GM23338 (cell line): ENCODE results near the gene DYNLT2. TPM values are rescaled to one million over a fixed set of nuclear protein-coding genes. Genes with fewer than 3 reads are reported as not detected.

Experiments used
- ATAC-seq: fragments of 200-7000 bp; cut with Tn5 transposase; 3 replicates; pipeline ENCODE4 v1.9.1; 2020
- DNase-seq: peaks from one replicate; pipeline ENCODE4 v3.0.0-alpha.2; 2015; ENCODE audit warnings: low spot score
- H2AFZ ChIP-seq: fragments of 200-600 bp; sonication (generic); 2 replicates; pipeline ENCODE4 v1.8.0; 2016; ENCODE audit warnings: antibody characterized with exemption, mild to moderate bottlenecking, moderate library complexity
- H3F3A ChIP-seq: fragments of 200-600 bp; sonication (generic); replicated peaks from 2 replicates; pipeline ENCODE4 v1.8.0; 2017; ENCODE audit warnings: antibody characterized with exemption, mixed run types, low read depth
- H3K27ac ChIP-seq: fragments of 200-600 bp; sonication (generic); 2 replicates; pipeline ENCODE4 v1.6.1; 2016; ENCODE audit warnings: low read depth
- H3K27me3 ChIP-seq: fragments of 200-600 bp; sonication (generic); 2 replicates; pipeline ENCODE4 v1.8.0; 2016; ENCODE audit warnings: mild to moderate bottlenecking, mixed run types, moderate library complexity; ENCODE audit not compliant: insufficient read depth
- H3K36me3 ChIP-seq: fragments of 200-600 bp; sonication (generic); 2 replicates; pipeline ENCODE4 v1.8.0; 2016; ENCODE audit warnings: mild to moderate bottlenecking; ENCODE audit not compliant: insufficient read depth
- H3K4me1 ChIP-seq: fragments of 200-600 bp; sonication (generic); 2 replicates; pipeline ENCODE4 v1.8.0; 2016; ENCODE audit warnings: mild to moderate bottlenecking, moderate library complexity; ENCODE audit not compliant: insufficient read depth
- H3K4me2 ChIP-seq: fragments of 200-600 bp; sonication (generic); 2 replicates; pipeline ENCODE4 v1.7.1; 2017; ENCODE audit warnings: mixed run types
- H3K4me3 ChIP-seq: fragments of 200-600 bp; sonication (generic); 2 replicates; pipeline ENCODE4 v1.6.1; 2016; ENCODE audit warnings: mixed run types
- H3K79me2 ChIP-seq: fragments of 200-600 bp; sonication (generic); replicated peaks from 2 replicates; pipeline ENCODE4 v1.8.0; 2017; ENCODE audit warnings: mild to moderate bottlenecking; ENCODE audit not compliant: insufficient read depth
- H3K9me2 ChIP-seq: fragments of 200-600 bp; sonication (generic); 2 replicates; pipeline ENCODE4 v1.8.0; 2017; ENCODE audit not compliant: insufficient read depth
- H4K20me1 ChIP-seq: fragments of 200-600 bp; sonication (generic); replicated peaks from 2 replicates; pipeline ENCODE4 v1.8.0; 2017; ENCODE audit warnings: mild to moderate bottlenecking; ENCODE audit not compliant: insufficient read depth
- H3K27ac Mint-ChIP-seq: 2 replicates; pipeline ENCODE4 v1.8.0; 2020; ENCODE audit warnings: inconsistent platforms, mild to moderate bottlenecking, moderate library complexity, mixed read lengths
- H3K27me3 Mint-ChIP-seq: 3 replicates; pipeline ENCODE4 v1.8.0; 2022; ENCODE audit warnings: low read depth, mild to moderate bottlenecking, moderate library complexity, mixed read lengths, inconsistent platforms; ENCODE audit not compliant: insufficient read depth, poor library complexity
- H3K36me3 Mint-ChIP-seq: 3 replicates; pipeline ENCODE4 v1.8.0; 2021; ENCODE audit warnings: low read depth, mild to moderate bottlenecking, inconsistent platforms, moderate library complexity, mixed read lengths
- H3K4me1 Mint-ChIP-seq: 3 replicates; pipeline ENCODE4 v1.8.0; 2020; ENCODE audit warnings: mild to moderate bottlenecking, inconsistent platforms, mixed read lengths
- H3K4me3 Mint-ChIP-seq: 3 replicates; pipeline ENCODE4 v1.8.0; 2021; ENCODE audit warnings: moderate library complexity, mild to moderate bottlenecking, inconsistent platforms, mixed read lengths
- H3K9me3 Mint-ChIP-seq: 3 replicates; pipeline ENCODE4 v1.8.0; 2020; ENCODE audit warnings: moderate library complexity, mild to moderate bottlenecking, inconsistent platforms, mixed read lengths
- CREB1 ChIP-seq: fragments of 250-450 bp; sonication (Bioruptor Pico); IDR thresholded peaks from 2 replicates; pipeline ENCODE4 v1.5.0; 2020; ENCODE audit warnings: low read depth, mild to moderate bottlenecking, moderate library complexity
- EZH2 ChIP-seq: fragments of 200-600 bp; sonication (generic); IDR thresholded peaks from one replicate; pipeline ENCODE4 v1.8.0; 2017; ENCODE audit warnings: antibody characterized with exemption, mild to moderate bottlenecking, low read depth; ENCODE audit not compliant: unreplicated experiment
- EZH2phosphoT487 ChIP-seq: fragments of 200-600 bp; sonication (generic); IDR thresholded peaks from one replicate; pipeline ENCODE4 v1.8.1; 2018; ENCODE audit warnings: antibody characterized with exemption; ENCODE audit not compliant: unreplicated experiment
- JUNB ChIP-seq: IDR thresholded peaks from one replicate; pipeline ENCODE4 v1.6.1; 2016; ENCODE audit warnings: antibody characterized with exemption; ENCODE audit not compliant: unreplicated experiment
- NANOG ChIP-seq: IDR thresholded peaks from 2 replicates; pipeline ENCODE4 v1.6.1; 2016; ENCODE audit warnings: antibody characterized with exemption, borderline replicate concordance
- REST ChIP-seq: IDR thresholded peaks from one replicate; pipeline ENCODE4 v1.6.1; 2018; ENCODE audit warnings: antibody characterized with exemption; ENCODE audit not compliant: unreplicated experiment
- STAT1 ChIP-seq: IDR thresholded peaks from one replicate; pipeline ENCODE4 v1.6.1; 2016; ENCODE audit warnings: antibody characterized with exemption; ENCODE audit not compliant: unreplicated experiment
- ZNF114 ChIP-seq: fragments of 250-450 bp; sonication (Bioruptor Pico); IDR thresholded peaks from 2 replicates; pipeline ENCODE4 v1.5.0; 2020; ENCODE audit warnings: mild to moderate bottlenecking, moderate library complexity
- ZNF331 ChIP-seq: fragments of 250-450 bp; sonication (Bioruptor Pico); IDR thresholded peaks from 2 replicates; pipeline ENCODE4 v1.5.0; 2020; ENCODE audit warnings: low read depth, mild to moderate bottlenecking, moderate library complexity
- polyA plus RNA-seq: library from polyadenylated mRNA; unstranded; fragments of >200 nt; fragmentation: Nextera tagmentation; extraction: Ambion mirVana; gene quantifications from 2 replicates; pipeline ENCODE4 v1.2.1, GENCODE V29; 2016
- total RNA-seq: library from RNA; depleted of rRNA; stranded (reverse); fragments of >200 nt; shearing (Covaris generic); gene quantifications from 2 replicates; pipeline ENCODE4 v1.2.3, GENCODE V29; 2014
- TF ChIP-seq, protein P1 (sequence below), 2 experiments: fragments of 200-600 bp in 1 of 2; sonication (generic) in 1 of 2; conservative IDR thresholded peaks; 2 replicates each; pipeline versions ENCODE4 v1.5.1 to v1.6.1; 2016 to 2017; ENCODE audit warnings: antibody characterized with exemption in 2 of 2, low read depth in 2 of 2, mild to moderate bottlenecking in 2 of 2, moderate library complexity in 1 of 2

The DYNLT2 gene
- total and polyA plus RNA-seq, 2 experiments from 2014 or later: 2.8 to 4.4 TPM

DNA sequence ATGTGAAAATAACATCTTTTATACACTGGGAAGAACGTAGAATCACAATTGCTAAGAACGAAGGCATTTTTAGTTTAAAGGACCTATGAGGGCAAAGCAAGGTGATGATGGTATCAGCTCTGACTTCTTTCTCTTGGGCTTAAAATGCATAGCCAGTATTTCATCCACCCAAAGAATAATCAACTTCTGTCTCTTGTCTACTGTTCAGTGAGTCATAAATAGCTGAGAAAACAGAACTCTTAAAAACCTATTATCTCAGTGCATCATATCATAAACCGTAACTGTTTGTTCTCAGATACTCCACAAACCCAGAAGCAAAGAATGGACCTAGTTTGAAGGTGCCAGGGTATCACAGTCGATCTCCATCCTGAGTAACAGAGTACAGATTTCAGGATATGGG is 32.3 kb downstream of the DYNLT2 start (continued):
- TF ChIP-seq, protein P1, sequence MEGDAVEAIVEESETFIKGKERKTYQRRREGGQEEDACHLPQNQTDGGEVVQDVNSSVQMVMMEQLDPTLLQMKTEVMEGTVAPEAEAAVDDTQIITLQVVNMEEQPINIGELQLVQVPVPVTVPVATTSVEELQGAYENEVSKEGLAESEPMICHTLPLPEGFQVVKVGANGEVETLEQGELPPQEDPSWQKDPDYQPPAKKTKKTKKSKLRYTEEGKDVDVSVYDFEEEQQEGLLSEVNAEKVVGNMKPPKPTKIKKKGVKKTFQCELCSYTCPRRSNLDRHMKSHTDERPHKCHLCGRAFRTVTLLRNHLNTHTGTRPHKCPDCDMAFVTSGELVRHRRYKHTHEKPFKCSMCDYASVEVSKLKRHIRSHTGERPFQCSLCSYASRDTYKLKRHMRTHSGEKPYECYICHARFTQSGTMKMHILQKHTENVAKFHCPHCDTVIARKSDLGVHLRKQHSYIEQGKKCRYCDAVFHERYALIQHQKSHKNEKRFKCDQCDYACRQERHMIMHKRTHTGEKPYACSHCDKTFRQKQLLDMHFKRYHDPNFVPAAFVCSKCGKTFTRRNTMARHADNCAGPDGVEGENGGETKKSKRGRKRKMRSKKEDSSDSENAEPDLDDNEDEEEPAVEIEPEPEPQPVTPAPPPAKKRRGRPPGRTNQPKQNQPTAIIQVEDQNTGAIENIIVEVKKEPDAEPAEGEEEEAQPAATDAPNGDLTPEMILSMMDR (conservative IDR thresholded peaks at IDR 0.05; ENCODE audit: low read depth in 2 of 2): no peak
- TF ChIP-seq CREB1 (CRISPR knock-in tag) (no peak), EZH2 (no peak), ZNF114 (CRISPR knock-in tag) (no peak), ZNF331 (no peak), STAT1 (no peak), JUNB (no peak), REST (no peak), NANOG (no peak)

DNA sequence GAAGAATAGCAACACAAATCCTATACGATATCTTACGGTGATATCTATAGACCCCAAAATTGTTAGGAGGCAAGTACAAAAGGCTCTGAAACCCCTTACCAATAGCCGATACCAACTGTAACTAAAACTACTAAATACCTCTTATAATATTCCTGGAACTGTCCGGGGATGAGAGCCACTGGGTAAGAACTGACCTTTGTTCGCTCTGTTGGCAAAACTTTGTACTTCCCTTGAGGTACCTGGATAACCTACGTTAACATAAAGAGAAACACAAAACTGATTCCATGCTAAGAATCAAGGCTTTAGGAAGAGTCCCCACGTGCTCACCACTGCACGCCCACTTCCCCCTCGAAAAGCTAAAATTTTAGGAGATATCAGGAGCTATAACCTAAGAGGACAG is 36.8 kb downstream of the DYNLT2 start:
- no peaks in the 10 kb centered on the region for H3K4me1 ChIP-seq
- peaks cover 64% of the 10 kb centered on the region for H3K36me3 Mint-ChIP-seq

More for the DNA sequence above, 36.8 kb downstream of the DYNLT2 start:
- Histone ChIP-seq H3K27me3 (no peaks in the 10 kb centered on the region), H3K79me2 (peaks cover 26% of the 10 kb centered on the region), H3K36me3 (peaks cover 40% of the 10 kb centered on the region; the same call in 1 of the 2 replicates), H3K9me2 (no peaks in the 10 kb centered on the region), H3K4me3 (no peak overlapping the region), H3F3A (no peaks in the 10 kb centered on the region), H2AFZ (no peak overlapping the region), H4K20me1 (0 out of 2 replicates have a peak, but pooled peaks cover 7% of the 10 kb centered on the region), H3K4me2 (no peak overlapping the region), H3K27ac (no peak overlapping the region)
- Mint-ChIP-seq H3K4me3 (no peak overlapping the region), H3K27me3 (peaks cover under 1% of the 10 kb centered on the region), H3K27ac (no peak overlapping the region), H3K4me1 (no peaks in the 10 kb centered on the region), H3K9me3 (no peaks in the 10 kb centered on the region)
- ATAC-seq (no peak), DNase-seq (no peak)
- TF ChIP-seq STAT1: no peak
- TF ChIP-seq ZNF114 (CRISPR knock-in tag): no peak
- TF ChIP-seq EZH2phosphoT487: no peak
